IMR-90 (cell line): ENCODE measurements around the gene CAMK2B. TPM values are rescaled to one million over a fixed set of nuclear protein-coding genes. Genes with fewer than 3 reads are reported as not detected.

Source experiments
- ATAC-seq: fragments of 200-7000 bp; cut with Tn5 transposase; 2 replicates; pipeline ENCODE4 v1.9.1; 2020; ENCODE audit warnings: low read depth, mild to moderate bottlenecking, moderate library complexity
- BruUV-seq: library from RNA; stranded (reverse); fragments of 400-500 nt; replicated peaks from 2 replicates; lab custom pipeline; 2021; lab: Mats Ljungman, UMichigan
- CTCF ChIA-PET: fragments of 300-600 bp; formaldehyde crosslinking; extraction: SDS; loops from one replicate; lab custom pipeline; 2021; ENCODE audit warnings: antibody characterized with exemption; lab: Yijun Ruan, JAX
- POLR2A ChIA-PET: fragments of 300-600 bp; sonication (Branson Sonifier 250); formaldehyde crosslinking; loops from one replicate; lab custom pipeline; 2022; ENCODE audit warnings: antibody characterized with exemption; ENCODE audit not compliant: unreplicated experiment; lab: Charles Lee
- DNase-seq: peaks from one replicate; pipeline ENCODE4 v3.0.0; 2013
- H2AFZ ChIP-seq: replicated peaks from 2 replicates; pipeline ENCODE3; 2013; ENCODE audit warnings: low read length, mild to moderate bottlenecking; ENCODE audit not compliant: poor library complexity
- H2AK5ac ChIP-seq: 2 replicates; pipeline ENCODE4 v1.6.1; 2013; ENCODE audit warnings: low read depth, low read length, inconsistent platforms
- H2AK9ac ChIP-seq: replicated peaks from 2 replicates; pipeline ENCODE3; 2013; ENCODE audit warnings: mild to moderate bottlenecking, low read depth, low read length, moderate library complexity; ENCODE audit not compliant: poor library complexity
- H2BK120ac ChIP-seq: 2 replicates; pipeline ENCODE4 v1.6.1; 2013; ENCODE audit warnings: low read depth, low read length, inconsistent platforms
- H2BK15ac ChIP-seq: 3 replicates; pipeline ENCODE4 v1.6.1; 2013; ENCODE audit warnings: low read depth, low read length, inconsistent platforms
- H2BK20ac ChIP-seq: 2 replicates; pipeline ENCODE4 v1.6.1; 2013; ENCODE audit warnings: low read depth, mild to moderate bottlenecking, inconsistent platforms, low read length, moderate library complexity
- H2BK5ac ChIP-seq: 2 replicates; pipeline ENCODE4 v1.6.1; 2013; ENCODE audit warnings: mild to moderate bottlenecking, low read depth, low read length, inconsistent platforms; ENCODE audit not compliant: poor library complexity, severe bottlenecking
- H3K14ac ChIP-seq: replicated peaks from 2 replicates; pipeline ENCODE4 v1.6.1; 2013; ENCODE audit warnings: low read depth, low read length, inconsistent platforms
- H3K18ac ChIP-seq: 2 replicates; pipeline ENCODE4 v1.6.1; 2013; ENCODE audit warnings: low read depth, low read length, control low read depth
- H3K23ac ChIP-seq: 2 replicates; pipeline ENCODE4 v1.6.1; 2013; ENCODE audit warnings: low read depth, low read length, inconsistent platforms
- H3K27ac ChIP-seq: 2 replicates; pipeline ENCODE4 v1.5.1; 2013; ENCODE audit warnings: mild to moderate bottlenecking, control low read depth, low read length; ENCODE audit not compliant: insufficient read depth
- H3K27me3 ChIP-seq: 2 replicates; pipeline ENCODE4 v1.6.1; 2013; ENCODE audit warnings: low read length; ENCODE audit not compliant: control insufficient read depth, insufficient read depth
- H3K36me3 ChIP-seq: 2 replicates; pipeline ENCODE4 v1.6.1; 2013; ENCODE audit warnings: low read length, mixed read lengths; ENCODE audit not compliant: control insufficient read depth, insufficient read depth
- H3K4ac ChIP-seq: 2 replicates; pipeline ENCODE4 v1.6.1; 2013; ENCODE audit warnings: low read depth, low read length, inconsistent platforms
- H3K4me1 ChIP-seq: 2 replicates; pipeline ENCODE4 v1.6.1; 2013; ENCODE audit warnings: low read length, mixed read lengths; ENCODE audit not compliant: control insufficient read depth, insufficient read depth
- H3K4me2 ChIP-seq: 2 replicates; pipeline ENCODE4 v1.6.1; 2013; ENCODE audit warnings: low read depth, mild to moderate bottlenecking, control low read depth, low read length, moderate library complexity
- H3K4me3 ChIP-seq: 2 replicates; pipeline ENCODE4 v1.5.1; 2013; ENCODE audit warnings: low read depth, mild to moderate bottlenecking, control low read depth, low read length, moderate library complexity; ENCODE audit not compliant: insufficient read depth
- H3K56ac ChIP-seq: 2 replicates; pipeline ENCODE4 v1.6.1; 2013; ENCODE audit warnings: low read length, inconsistent platforms; ENCODE audit not compliant: insufficient read depth; ENCODE audit errors: extremely low read depth
- H3K79me1 ChIP-seq, 2 experiments: 2 replicates each; pipeline ENCODE4 v1.6.1; 2013; ENCODE audit warnings: low read length in 2 of 2, inconsistent platforms in 1 of 2, low read depth in 1 of 2
- H3K9ac ChIP-seq: 2 replicates; pipeline ENCODE4 v1.6.1; 2013; ENCODE audit warnings: low read depth, low read length, control low read depth
- H3K9me1 ChIP-seq: 2 replicates; pipeline ENCODE4 v1.6.1; 2013; ENCODE audit warnings: low read length, inconsistent platforms; ENCODE audit not compliant: insufficient read depth
- H3K9me3 ChIP-seq: 2 replicates; pipeline ENCODE4 v1.6.1; 2013; ENCODE audit warnings: low read length; ENCODE audit not compliant: control insufficient read depth, insufficient read depth
- H4K20me1 ChIP-seq: 2 replicates; pipeline ENCODE4 v1.6.1; 2013; ENCODE audit warnings: low read length, inconsistent platforms; ENCODE audit not compliant: insufficient read depth
- H4K5ac ChIP-seq: 2 replicates; pipeline ENCODE4 v1.6.1; 2013; ENCODE audit warnings: mild to moderate bottlenecking, low read depth, low read length, control low read depth
- H4K8ac ChIP-seq, 2 experiments: 2 replicates each; pipeline ENCODE4 v1.6.1; 2013; ENCODE audit warnings: low read depth in 2 of 2, low read length in 2 of 2, control low read depth in 1 of 2, inconsistent platforms in 1 of 2
- H4K91ac ChIP-seq: 2 replicates; pipeline ENCODE4 v1.6.1; 2013; ENCODE audit warnings: low read depth, low read length, inconsistent platforms; ENCODE audit not compliant: insufficient read depth
- BHLHE40 ChIP-seq: fragments of 150-350 bp; IDR thresholded peaks from 2 replicates; pipeline ENCODE4 v1.6.1; 2016; ENCODE audit warnings: mild to moderate bottlenecking, low read depth, low read length
- CEBPB ChIP-seq: IDR thresholded peaks from 2 replicates; pipeline ENCODE4 v1.6.1; 2012; ENCODE audit warnings: low read depth, low read length, improper control_type of control experiment
- CHD1 ChIP-seq: IDR thresholded peaks from 2 replicates; pipeline ENCODE4 v1.6.1; 2012; ENCODE audit warnings: low read depth, low read length, improper control_type of control experiment
- CTCF ChIP-seq: conservative IDR thresholded peaks from 2 replicates; pipeline ENCODE4 v1.5.1; 2012; ENCODE audit warnings: mild to moderate bottlenecking, low read depth, low read length, improper control_type of control experiment
- ELK1 ChIP-seq: fragments of 150-350 bp; IDR thresholded peaks from 2 replicates; pipeline ENCODE4 v1.6.1; 2016; ENCODE audit warnings: low read depth, mild to moderate bottlenecking, low read length, moderate library complexity, borderline replicate concordance
- FOS ChIP-seq: fragments of 150-350 bp; IDR thresholded peaks from 2 replicates; pipeline ENCODE4 v1.6.1; 2016; ENCODE audit warnings: low read depth, low read length
- MAFK ChIP-seq: IDR thresholded peaks from 2 replicates; pipeline ENCODE4 v1.6.1; 2012; ENCODE audit warnings: low read depth, low read length, improper control_type of control experiment
- MAZ ChIP-seq: IDR thresholded peaks from 2 replicates; pipeline ENCODE4 v1.6.1; 2012; ENCODE audit warnings: low read depth, mild to moderate bottlenecking, low read length, improper control_type of control experiment, moderate library complexity, borderline replicate concordance
- MXI1 ChIP-seq: IDR thresholded peaks from 2 replicates; pipeline ENCODE4 v1.6.1; 2012; ENCODE audit warnings: low read depth, mild to moderate bottlenecking, low read length, moderate library complexity, borderline replicate concordance
- NFE2L2 ChIP-seq: fragments of 150-350 bp; IDR thresholded peaks from 2 replicates; pipeline ENCODE4 v1.6.1; 2016; ENCODE audit warnings: low read depth, mild to moderate bottlenecking, low read length
- POLR2A ChIP-seq: IDR thresholded peaks from 2 replicates; pipeline ENCODE4 v1.6.1; 2012; ENCODE audit warnings: mild to moderate bottlenecking, low read depth, low read length
- RAD21 ChIP-seq: IDR thresholded peaks from 2 replicates; pipeline ENCODE4 v1.6.1; 2012; ENCODE audit warnings: low read length, improper control_type of control experiment
- RCOR1 ChIP-seq: IDR thresholded peaks from 2 replicates; pipeline ENCODE4 v1.6.1; 2012; ENCODE audit warnings: mild to moderate bottlenecking, low read length, improper control_type of control experiment; ENCODE audit not compliant: insufficient replicate concordance
- RFX5 ChIP-seq: IDR thresholded peaks from 2 replicates; pipeline ENCODE4 v1.8.0; 2012; ENCODE audit warnings: low read depth, mild to moderate bottlenecking, low read length, moderate library complexity
- SMC3 ChIP-seq: fragments of 150-350 bp; IDR thresholded peaks from 2 replicates; pipeline ENCODE4 v1.6.1; 2016; ENCODE audit warnings: low read depth, mild to moderate bottlenecking, antibody characterized with exemption, low read length, moderate library complexity
- USF2 ChIP-seq: fragments of 150-350 bp; IDR thresholded peaks from 2 replicates; pipeline ENCODE4 v1.6.1; 2017; ENCODE audit warnings: mild to moderate bottlenecking, antibody characterized with exemption, low read length, low read depth
- WGBS, 2 experiments: methylation state at CpG; one replicate each; pipeline versions ENCODE4 v1.1.5 to v1.1.7; 2013; ENCODE audit warnings: missing lambda C conversion rate in 2 of 2; ENCODE audit not compliant: insufficient read length in 1 of 2; ENCODE audit errors: extremely low coverage in 2 of 2; 5-methylcytosine and 5-hydroxymethylcytosine counted together
- dilution Hi-C: fragments of 300-500 bp; cut with HindIII; formaldehyde crosslinking; loops from one replicate; pipeline ENCODE4 v1.14.3; 2018; ENCODE audit warnings: low sequenced_read_pairs; ENCODE audit not compliant: unreplicated experiment
- in situ Hi-C: fragments of 300-500 bp; cut with MboI; formaldehyde crosslinking; loops from 3 replicates; pipeline ENCODE4 v1.14.3; 2019; ENCODE audit warnings: low sequenced_read_pairs, inconsistent platforms, mixed read lengths
- intact Hi-C: fragments of 100-400 bp; cut with micrococcal nuclease; formaldehyde crosslinking; loops from 2 replicates; pipeline ENCODE4 v1.10.0; 2022
- polyA plus RNA-seq, 3 experiments: library from polyadenylated mRNA; depleted of rRNA; stranded (reverse); fragments of >200 nt; gene quantifications; 2 replicates each; pipeline ENCODE4 v1.2.3, GENCODE V29; 2012; ENCODE audit warnings: low replicate concordance in 1 of 3
- total RNA-seq: library from RNA; depleted of rRNA; stranded (reverse); fragments of >200 nt; gene quantifications from 2 replicates; pipeline ENCODE4 v1.2.3, GENCODE V29; 2012

Gene CAMK2B
- total and polyA plus RNA-seq, 2 of the 4 experiments (the other 2 are of a cell fraction): 0.18 to 0.36 TPM

GRCh38 chr7:44172803-44173424, 152.5 kb downstream of the CAMK2B start:
- CTCF ChIA-PET: no interaction called here
- no peak overlapping the region for H4K5ac ChIP-seq

More at GRCh38 chr7:44172803-44173424, 152.5 kb downstream of the CAMK2B start:
- H2AK9ac ChIP-seq: no peak overlapping the region
- POLR2A ChIA-PET: no interaction called here
- dilution Hi-C loops (no loop called here), intact Hi-C loops (no loop called here), in situ Hi-C loops (no loop called here)
- no peak overlapping the region for H3K4ac ChIP-seq
- no peak overlapping the region for H3K18ac ChIP-seq
- no peak overlapping the region for H3K4me3 ChIP-seq
- DNase-seq: no peak
- no peak overlapping the region for H3K4me2 ChIP-seq
- H2BK20ac ChIP-seq: no peak overlapping the region
- no CpG with 5 or more reads among the region's 6 CpGs for WGBS, 2 experiments
- TF ChIP-seq USF2 (no peak), CTCF (no peak), FOS (no peak), NFE2L2 (no peak), MAZ (no peak), RCOR1 (no peak), MXI1 (no peak), RAD21 (no peak), CEBPB (no peak), BHLHE40 (no peak), CHD1 (no peak), ELK1 (no peak), MAFK (no peak), SMC3 (no peak), POLR2A (no peak), RFX5 (no peak)
- no peak overlapping the region for H4K91ac ChIP-seq
- no peak overlapping the region for H3K27ac ChIP-seq
- no peak overlapping the region for H3K23ac ChIP-seq
- H3K56ac ChIP-seq: no peak overlapping the region
- no peak overlapping the region for H3K14ac ChIP-seq
- no peaks in the 10 kb centered on the region for H3K79me1 ChIP-seq
- BruUV-seq: no TSS peak
- peaks cover 4% of the 10 kb centered on the region for H3K4me1 ChIP-seq
- H3K9ac ChIP-seq: no peak overlapping the region
- H2BK15ac ChIP-seq: no peak overlapping the region
- no peak overlapping the region for H4K8ac ChIP-seq
- no peaks in the 10 kb centered on the region for H3K9me1 ChIP-seq
- no peak overlapping the region for H2AFZ ChIP-seq
- no peak for ATAC-seq
- no peak overlapping the region for H2AK5ac ChIP-seq
- H3K27me3 ChIP-seq: peaks cover 35% of the 10 kb centered on the region
- no peaks in the 10 kb centered on the region for H3K36me3 ChIP-seq
- peaks cover 5% of the 10 kb centered on the region; the same call in 1 of the 2 replicates for H3K9me3 ChIP-seq
- H2BK120ac ChIP-seq: no peak overlapping the region
- H2BK5ac ChIP-seq: no peak overlapping the region
- no peaks in the 10 kb centered on the region for H4K20me1 ChIP-seq
